Neural cell (in vitro differentiated cells): ENCODE results near the gene KATNAL1. TPM values are rescaled to one million over a fixed set of nuclear protein-coding genes. Genes with fewer than 3 reads are reported as not detected.

Experiments
- H2AFZ ChIP-seq: fragments of 200-600, 300-800 bp; sonication (generic), shearing (Covaris generic); 2 replicates; pipeline ENCODE4 v1.6.0; 2014; ENCODE audit warnings: low read depth, mild to moderate bottlenecking, antibody characterized with exemption, low read length, moderate library complexity
- H3F3A ChIP-seq: fragments of 200-600 bp; shearing (Covaris generic); 2 replicates; pipeline ENCODE4 v1.6.1; 2016; ENCODE audit warnings: mild to moderate bottlenecking, moderate library complexity, mixed read lengths, antibody characterized with exemption, low read length; ENCODE audit not compliant: insufficient read depth, poor library complexity, severe bottlenecking
- H3K27ac ChIP-seq: fragments of 200-600, 300-800 bp; sonication (generic), shearing (Covaris generic); 2 replicates; pipeline ENCODE4 v1.5.1; 2014; ENCODE audit warnings: mild to moderate bottlenecking, low read length, moderate library complexity
- H3K27me3 ChIP-seq: fragments of 300-800, 200-600 bp; sonication (generic), shearing (Covaris generic); 2 replicates; pipeline ENCODE4 v1.6.0; 2014; ENCODE audit warnings: mild to moderate bottlenecking, low read depth, low read length, moderate library complexity; ENCODE audit not compliant: insufficient read depth
- H3K36me3 ChIP-seq: fragments of 300-800, 200-600 bp; sonication (generic), shearing (Covaris generic); 2 replicates; pipeline ENCODE4 v1.5.1; 2014; ENCODE audit warnings: mild to moderate bottlenecking, antibody characterized with exemption, low read length, moderate library complexity; ENCODE audit not compliant: insufficient read depth
- H3K4me2 ChIP-seq: fragments of 300-800, 200-600 bp; sonication (generic), shearing (Covaris generic); 2 replicates; pipeline ENCODE4 v1.6.0; 2014; ENCODE audit warnings: mild to moderate bottlenecking, low read length
- H3K4me3 ChIP-seq: fragments of 300-800, 200-600 bp; sonication (generic), shearing (Covaris generic); 2 replicates; pipeline ENCODE4 v1.5.1; 2014; ENCODE audit warnings: mild to moderate bottlenecking, low read length, moderate library complexity
- H3K79me2 ChIP-seq: fragments of 200-600 bp; shearing (Covaris generic); replicated peaks from 2 replicates; pipeline ENCODE4 v1.6.0; 2014; ENCODE audit warnings: mild to moderate bottlenecking, low read length, moderate library complexity; ENCODE audit not compliant: insufficient read depth
- H3K9ac ChIP-seq: fragments of 300-800, 200-600 bp; sonication (generic), shearing (Covaris generic); 2 replicates; pipeline ENCODE4 v1.6.1; 2016; ENCODE audit warnings: mild to moderate bottlenecking, low read length, mixed read lengths
- H3K9me2 ChIP-seq: fragments of 200-600 bp; shearing (Covaris generic); 2 replicates; pipeline ENCODE4 v1.6.1; 2016; ENCODE audit warnings: mild to moderate bottlenecking, low read length, mixed read lengths; ENCODE audit not compliant: insufficient read depth
- H3K9me3 ChIP-seq: fragments of 200-600, 300-800 bp; sonication (generic), shearing (Covaris generic); 2 replicates; pipeline ENCODE4 v1.6.1; 2016; ENCODE audit warnings: mild to moderate bottlenecking, mixed run types, low read length, moderate library complexity, mixed read lengths
- H4K20me1 ChIP-seq: fragments of 200-600 bp; shearing (Covaris generic); 2 replicates; pipeline ENCODE4 v1.6.1; 2016; ENCODE audit warnings: mild to moderate bottlenecking, mixed run types; ENCODE audit not compliant: insufficient read depth
- EP300 ChIP-seq: fragments of 450-650 bp; conservative IDR thresholded peaks from 2 replicates; pipeline ENCODE4 v1.6.1; 2014; ENCODE audit warnings: antibody characterized with exemption, mild to moderate bottlenecking, moderate library complexity; ENCODE audit not compliant: poor library complexity, severe bottlenecking
- EZH2 ChIP-seq: fragments of 200-600, 300-800 bp; shearing (Covaris generic), sonication (generic); IDR thresholded peaks from 2 replicates; pipeline ENCODE4 v1.6.1; 2014; ENCODE audit warnings: antibody characterized with exemption, low read length, borderline replicate concordance, mild to moderate bottlenecking; ENCODE audit not compliant: insufficient read depth, poor library complexity, severe bottlenecking
- MXI1 ChIP-seq: fragments of 450-650 bp; conservative IDR thresholded peaks from 2 replicates; pipeline ENCODE4 v1.6.1; 2014; ENCODE audit warnings: antibody characterized with exemption, mild to moderate bottlenecking; ENCODE audit not compliant: poor library complexity, severe bottlenecking
- POLR2AphosphoS5 ChIP-seq: IDR thresholded peaks from 2 replicates; pipeline ENCODE4 v1.6.1; 2012
- RAD21 ChIP-seq: fragments of 450-650 bp; conservative IDR thresholded peaks from 2 replicates; pipeline ENCODE4 v1.6.1; 2014; ENCODE audit warnings: antibody characterized with exemption, mild to moderate bottlenecking, moderate library complexity
- REST ChIP-seq: IDR thresholded peaks from 2 replicates; pipeline ENCODE4 v1.6.1; 2012; ENCODE audit warnings: borderline replicate concordance
- SMC3 ChIP-seq: fragments of 450-650 bp; conservative IDR thresholded peaks from 2 replicates; pipeline ENCODE4 v1.6.1; 2014; ENCODE audit warnings: antibody characterized with exemption, mild to moderate bottlenecking, moderate library complexity; ENCODE audit not compliant: poor library complexity
- TAF1 ChIP-seq: IDR thresholded peaks from 2 replicates; pipeline ENCODE4 v1.6.1; 2012; ENCODE audit warnings: low read depth
- polyA plus RNA-seq: library from polyadenylated mRNA; depleted of rRNA; stranded (reverse); fragments of >200 nt; gene quantifications from 2 replicates; pipeline ENCODE4 v1.2.3, GENCODE V29; 2014
- TF ChIP-seq, protein P1 (sequence below): fragments of 450-650 bp; IDR thresholded peaks from 2 replicates; pipeline ENCODE4 v1.5.1; 2014; ENCODE audit warnings: antibody characterized with exemption, mild to moderate bottlenecking, moderate library complexity; ENCODE audit not compliant: poor library complexity, severe bottlenecking

Gene KATNAL1
- polyA plus RNA-seq, 1 donor from 2014 or later: 24.9 TPM

DNA sequence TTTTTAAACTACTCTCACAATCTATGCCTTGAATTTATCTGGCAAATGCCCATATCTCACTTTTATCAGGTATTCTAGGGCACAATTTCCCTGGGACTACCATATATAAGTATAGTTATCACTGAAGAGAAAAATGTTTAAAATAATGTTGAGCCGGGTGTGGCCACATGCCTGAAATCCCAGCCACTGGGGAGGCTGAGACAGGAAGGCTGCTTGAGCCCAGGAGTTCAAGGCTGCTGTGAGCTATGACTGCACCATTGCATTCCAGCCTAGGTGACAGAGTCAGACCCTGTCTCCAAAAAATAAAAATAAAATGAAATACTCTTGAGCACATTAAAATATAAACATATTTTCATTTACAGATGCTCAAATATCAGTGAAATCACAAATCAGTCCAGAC is 4.1 kb downstream of the KATNAL1 start:
- H3K27me3 ChIP-seq: no peaks in the 10 kb centered on the region
- no peaks in the 10 kb centered on the region for H3K9me3 ChIP-seq
- no peak overlapping the region for H3K4me3 ChIP-seq
- peaks cover 83% of the 10 kb centered on the region for H3K79me2 ChIP-seq
- H3K27ac ChIP-seq: no peak overlapping the region
- no peaks in the 10 kb centered on the region for H3F3A ChIP-seq
- TF ChIP-seq EZH2 (no peak), TAF1 (no peak), SMC3 (no peak), RAD21 (no peak), POLR2AphosphoS5 (no peak), REST (no peak), MXI1 (no peak), EP300 (no peak)
- TF ChIP-seq, protein P1, sequence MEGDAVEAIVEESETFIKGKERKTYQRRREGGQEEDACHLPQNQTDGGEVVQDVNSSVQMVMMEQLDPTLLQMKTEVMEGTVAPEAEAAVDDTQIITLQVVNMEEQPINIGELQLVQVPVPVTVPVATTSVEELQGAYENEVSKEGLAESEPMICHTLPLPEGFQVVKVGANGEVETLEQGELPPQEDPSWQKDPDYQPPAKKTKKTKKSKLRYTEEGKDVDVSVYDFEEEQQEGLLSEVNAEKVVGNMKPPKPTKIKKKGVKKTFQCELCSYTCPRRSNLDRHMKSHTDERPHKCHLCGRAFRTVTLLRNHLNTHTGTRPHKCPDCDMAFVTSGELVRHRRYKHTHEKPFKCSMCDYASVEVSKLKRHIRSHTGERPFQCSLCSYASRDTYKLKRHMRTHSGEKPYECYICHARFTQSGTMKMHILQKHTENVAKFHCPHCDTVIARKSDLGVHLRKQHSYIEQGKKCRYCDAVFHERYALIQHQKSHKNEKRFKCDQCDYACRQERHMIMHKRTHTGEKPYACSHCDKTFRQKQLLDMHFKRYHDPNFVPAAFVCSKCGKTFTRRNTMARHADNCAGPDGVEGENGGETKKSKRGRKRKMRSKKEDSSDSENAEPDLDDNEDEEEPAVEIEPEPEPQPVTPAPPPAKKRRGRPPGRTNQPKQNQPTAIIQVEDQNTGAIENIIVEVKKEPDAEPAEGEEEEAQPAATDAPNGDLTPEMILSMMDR: no peak
- no peaks in the 10 kb centered on the region for H3K36me3 ChIP-seq
- H2AFZ ChIP-seq: no peak overlapping the region
- no peaks in the 10 kb centered on the region for H3K9me2 ChIP-seq
- H3K4me2 ChIP-seq: no peak overlapping the region
- H4K20me1 ChIP-seq: no peaks in the 10 kb centered on the region
- no peak overlapping the region for H3K9ac ChIP-seq

GRCh38 chr13:30301827-30302226 is 5.5 kb downstream of the KATNAL1 start:
- H3K9me2 ChIP-seq: no peaks in the 10 kb centered on the region
- peaks cover 98% of the 10 kb centered on the region for H3K79me2 ChIP-seq
- TF ChIP-seq EP300: no peak
- TF ChIP-seq, protein P1: no peak
- no peak for TF ChIP-seq EZH2
- TF ChIP-seq POLR2AphosphoS5: no peak
- TF ChIP-seq RAD21: no peak
- no peak for TF ChIP-seq TAF1
- no peak for TF ChIP-seq REST
- TF ChIP-seq SMC3: no peak
- TF ChIP-seq MXI1: no peak
- H3K9ac ChIP-seq: no peak overlapping the region
- no peaks in the 10 kb centered on the region for H4K20me1 ChIP-seq
- H3K9me3 ChIP-seq: no peaks in the 10 kb centered on the region
- no peak overlapping the region for H3K4me3 ChIP-seq
- H3K36me3 ChIP-seq: no peaks in the 10 kb centered on the region
- no peak overlapping the region for H2AFZ ChIP-seq
- no peak overlapping the region for H3K4me2 ChIP-seq
- no peaks in the 10 kb centered on the region for H3F3A ChIP-seq
- no peaks in the 10 kb centered on the region for H3K27me3 ChIP-seq
- no peak overlapping the region for H3K27ac ChIP-seq
